T1000 (cell line): ENCODE results near the gene MED17.

Source experiments
- DNase-seq: peaks from one replicate; lab custom pipeline; 2025; ENCODE audit warnings: mixed read lengths; lab: John Stamatoyannopoulos, UW

MED17 gene

DNA sequence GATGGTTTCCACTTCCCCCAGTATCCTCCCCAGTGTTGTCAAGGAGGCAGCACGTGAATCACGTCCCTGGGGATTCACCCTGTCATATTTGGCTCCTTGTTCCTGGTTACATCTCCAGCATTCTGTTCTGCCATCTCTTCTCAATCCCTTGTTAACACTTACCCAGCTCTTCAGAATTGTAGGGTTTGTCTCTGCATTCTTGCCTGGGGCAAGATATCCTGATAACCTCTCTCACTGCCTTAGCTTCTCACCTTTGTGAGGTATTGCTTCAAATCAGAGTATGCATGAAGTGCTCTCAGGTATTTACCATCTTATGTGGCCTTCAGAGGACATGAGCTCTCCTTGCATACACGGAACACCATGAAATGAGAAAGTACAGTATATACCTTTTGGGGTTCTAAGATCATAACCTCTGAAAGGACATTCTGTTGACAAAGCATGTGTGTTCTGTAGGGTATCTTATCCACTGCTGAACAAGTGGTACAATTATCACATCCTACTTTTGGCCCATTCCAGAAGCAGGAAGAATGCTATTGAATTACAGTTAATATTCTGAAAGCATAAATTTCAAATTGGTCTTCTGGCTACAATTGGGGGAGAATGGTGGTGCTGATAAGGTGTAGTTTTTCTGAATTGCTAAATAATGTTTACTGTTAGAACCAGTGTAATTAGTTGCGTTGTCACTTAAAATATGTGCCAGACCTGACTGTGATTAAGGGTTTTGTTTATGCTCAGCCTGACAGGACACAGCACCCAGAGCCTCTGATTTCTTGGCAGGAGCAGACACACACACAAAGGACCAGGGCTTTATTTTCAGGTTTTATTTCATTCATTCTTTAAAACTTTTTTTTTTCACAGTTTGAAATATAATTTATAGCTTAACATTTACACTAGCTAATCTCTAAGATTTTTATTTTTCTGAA is 33.6 kb downstream of the MED17 start:
- DNase-seq: no peak

DNA sequence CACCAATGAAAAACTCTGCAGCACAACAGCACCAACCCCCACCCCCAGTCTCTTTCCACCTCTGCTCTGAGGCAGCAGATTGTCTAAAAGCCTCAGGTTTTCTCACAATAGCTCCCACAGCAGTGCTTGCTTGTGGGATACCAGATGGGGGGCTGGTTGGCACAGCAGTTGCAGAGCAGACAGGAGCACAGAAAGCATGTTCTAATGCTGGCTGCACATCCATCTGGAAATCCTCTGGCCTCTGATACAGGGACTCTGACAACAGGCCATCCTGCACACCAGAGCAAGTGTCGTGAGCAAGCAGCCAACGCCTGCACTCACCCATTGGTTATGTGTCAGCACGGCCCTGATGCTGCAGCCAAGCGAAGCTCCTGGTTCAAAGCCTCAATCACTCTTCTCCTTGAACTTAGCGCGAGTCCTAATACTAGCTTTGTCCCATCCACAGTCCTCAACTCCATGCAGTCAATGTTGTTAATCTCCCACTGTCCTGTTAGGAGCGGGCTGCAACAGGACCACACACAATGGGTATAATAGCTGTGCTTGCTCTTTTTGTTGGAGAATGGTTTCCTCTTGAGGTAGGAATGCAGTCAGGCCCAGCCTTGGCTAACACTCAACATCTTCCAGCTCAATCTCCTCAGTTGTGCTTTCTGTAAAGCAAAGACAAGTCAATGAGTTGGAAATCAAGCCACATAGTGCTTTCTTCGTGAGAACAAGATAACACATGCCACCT is 36.0 kb downstream of the MED17 start:
- no peak for DNase-seq

DNA sequence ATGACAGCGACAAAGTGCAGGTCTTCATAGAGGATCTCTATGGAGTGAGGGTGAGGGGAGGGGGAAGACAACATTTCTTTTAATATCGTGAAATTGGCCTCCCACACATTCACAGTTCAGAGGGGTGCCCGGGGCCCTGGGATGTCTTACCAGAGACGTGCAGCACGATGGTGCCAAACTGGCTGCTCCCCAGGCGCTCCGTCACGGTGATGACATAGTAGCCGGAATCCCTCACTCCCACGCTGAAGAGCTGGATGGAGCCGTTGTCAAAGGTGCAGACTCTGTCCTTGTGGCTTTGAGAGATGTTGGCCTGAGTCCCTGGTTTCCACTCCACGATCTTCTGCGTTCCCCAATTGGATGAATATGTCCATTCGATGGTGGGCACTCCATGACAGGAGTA is 36.8 kb downstream of the MED17 start:
- DNase-seq: no peak

DNA sequence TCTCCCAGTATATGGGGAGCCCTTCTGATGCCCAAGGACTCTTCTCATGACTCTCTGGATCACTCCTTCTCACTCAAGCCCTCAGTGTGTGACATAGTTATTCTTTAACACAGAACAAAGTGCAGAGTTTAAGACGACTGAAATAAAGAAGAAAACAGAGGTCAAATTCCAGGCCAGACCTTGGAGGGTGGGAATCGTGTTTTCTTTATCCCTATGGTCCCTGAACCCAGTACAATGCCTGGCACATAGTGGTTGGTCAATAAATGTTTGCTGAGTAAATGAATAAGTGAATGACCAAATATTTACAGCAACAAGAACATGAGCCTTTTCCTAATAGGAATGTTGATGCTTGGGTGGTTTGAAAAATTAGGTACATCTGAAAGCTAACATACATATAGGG is 37.5 kb downstream of the MED17 start:
- DNase-seq: no peak

- no peak for DNase-seq
Observed at GRCh38 chr11:93822359-93822758, 38.3 kb downstream of the MED17 start.

- DNase-seq: no peak
Observed at GRCh38 chr11:93823210-93823609, 39.1 kb downstream of the MED17 start.

DNA sequence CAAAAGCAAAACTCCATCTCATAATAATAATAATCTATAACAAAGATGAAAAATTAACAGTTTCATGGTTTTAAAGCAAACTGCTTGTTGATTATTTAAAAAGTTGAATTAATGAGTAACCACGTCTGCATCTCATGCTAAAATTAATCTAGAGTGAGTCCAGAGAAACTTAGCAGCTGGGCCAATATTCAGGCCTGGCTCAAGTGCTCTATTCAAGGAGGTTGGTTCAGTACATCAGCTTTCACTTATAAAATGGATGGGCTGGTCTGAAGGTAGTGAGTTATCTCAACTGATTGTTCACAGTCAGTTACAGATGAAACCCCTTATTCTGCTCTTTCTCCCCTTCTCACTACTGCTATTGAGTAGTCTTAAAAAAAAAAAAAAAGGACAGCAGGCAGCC is 43.3 kb downstream of the MED17 start:
- no peak for DNase-seq

DNA sequence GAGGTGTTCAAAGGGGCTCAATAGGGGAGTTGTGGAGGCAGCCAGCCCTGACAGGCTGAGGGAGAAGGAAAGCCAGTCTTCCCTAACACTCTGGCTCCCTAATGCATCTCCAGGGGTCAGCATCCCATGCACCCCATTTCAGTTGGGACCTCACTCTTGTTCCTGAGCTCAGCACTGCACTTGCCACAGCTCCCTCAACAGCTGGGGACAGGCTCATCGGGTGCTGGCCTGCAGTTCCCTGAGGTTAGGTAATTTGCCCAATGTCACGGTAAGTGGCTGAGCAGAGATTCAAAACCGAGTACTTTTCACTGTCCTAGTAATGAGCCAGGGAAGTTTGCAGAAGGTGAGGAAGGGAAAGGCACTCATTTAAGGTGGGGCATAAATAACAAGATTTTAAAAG is 45.5 kb downstream of the MED17 start:
- DNase-seq: no peak

GRCh38 chr11:93831343-93832127 is 47.5 kb downstream of the MED17 start:
- no peak for DNase-seq

DNA sequence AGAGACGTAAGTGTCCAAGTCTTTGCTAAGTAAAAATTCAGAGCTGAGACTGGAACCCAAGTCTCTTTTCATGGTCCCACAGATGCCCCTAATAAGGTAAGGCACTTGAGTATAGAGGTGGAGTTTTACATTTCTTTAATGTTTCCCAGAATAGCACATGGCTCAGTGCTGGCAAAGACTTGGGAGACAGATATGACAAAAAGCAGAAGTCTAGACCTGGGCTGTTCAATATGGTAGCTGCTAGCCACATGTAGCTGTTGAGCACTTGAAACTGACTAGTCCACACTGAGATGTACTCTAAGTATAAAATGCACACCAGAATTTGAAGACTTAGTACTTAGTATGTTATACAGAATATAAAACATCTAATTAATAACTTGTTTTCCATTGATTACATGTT is 48.7 kb downstream of the MED17 start:
- DNase-seq: no peak

DNA sequence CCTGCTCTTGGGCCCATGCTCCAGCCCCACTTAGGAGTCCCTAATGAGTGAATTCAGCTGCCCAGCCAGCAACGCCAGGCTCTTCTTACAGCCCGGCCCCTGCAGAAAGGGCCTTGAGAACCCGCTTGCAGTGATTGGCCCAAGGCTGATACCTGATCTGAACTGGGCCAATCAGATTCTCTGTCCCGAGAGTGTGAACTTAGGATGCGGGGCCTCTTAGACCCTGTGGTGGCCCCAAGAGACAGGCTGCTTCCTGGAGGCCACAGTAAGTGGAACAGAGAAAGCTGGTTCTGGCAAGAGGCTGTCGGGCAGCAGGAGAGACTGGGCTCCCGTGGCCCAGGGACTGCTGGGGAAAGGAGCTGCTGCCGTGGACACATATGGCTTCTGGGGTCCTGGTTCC is 54.9 kb downstream of the MED17 start:
- DNase-seq: no peak

DNA sequence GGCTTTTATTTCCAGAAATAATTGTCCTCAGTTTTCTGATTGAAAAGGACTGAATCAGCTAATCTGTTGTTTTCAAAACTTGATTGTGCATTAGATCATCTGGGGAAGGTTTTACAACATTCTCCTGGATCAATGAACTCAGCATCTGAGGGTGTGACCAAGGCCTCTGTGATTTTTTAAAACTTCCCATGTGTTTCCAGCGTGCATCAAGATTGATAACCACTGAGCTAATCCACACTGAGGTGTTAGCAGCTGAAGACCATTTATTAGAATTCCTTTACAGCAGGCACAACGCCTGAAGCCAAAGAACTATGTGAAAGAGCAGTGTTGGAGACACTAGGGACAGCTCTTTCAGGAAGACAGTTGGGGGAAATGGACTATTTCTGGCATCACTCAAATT is 56.1 kb downstream of the MED17 start:
- no peak for DNase-seq

DNA sequence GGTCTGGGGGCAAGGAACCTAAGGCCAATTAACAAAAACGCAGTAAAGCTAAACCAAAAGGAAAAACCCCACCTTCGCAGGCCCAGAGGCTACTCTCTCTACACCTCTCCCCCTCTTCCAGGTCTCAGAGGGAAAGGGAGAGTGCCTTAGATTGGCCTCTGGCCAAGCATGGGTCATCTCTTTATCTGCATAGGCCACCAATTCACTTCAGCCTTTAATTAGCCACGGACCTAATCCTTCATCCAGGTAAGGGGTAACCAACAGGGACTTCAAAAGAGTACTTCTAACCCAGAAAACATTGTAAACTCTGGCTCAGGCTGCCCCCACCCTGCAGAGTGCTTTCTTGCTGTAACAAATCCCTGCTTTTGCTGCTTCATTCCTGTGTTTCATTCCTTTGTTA is 56.9 kb downstream of the MED17 start:
- DNase-seq: no peak

DNA sequence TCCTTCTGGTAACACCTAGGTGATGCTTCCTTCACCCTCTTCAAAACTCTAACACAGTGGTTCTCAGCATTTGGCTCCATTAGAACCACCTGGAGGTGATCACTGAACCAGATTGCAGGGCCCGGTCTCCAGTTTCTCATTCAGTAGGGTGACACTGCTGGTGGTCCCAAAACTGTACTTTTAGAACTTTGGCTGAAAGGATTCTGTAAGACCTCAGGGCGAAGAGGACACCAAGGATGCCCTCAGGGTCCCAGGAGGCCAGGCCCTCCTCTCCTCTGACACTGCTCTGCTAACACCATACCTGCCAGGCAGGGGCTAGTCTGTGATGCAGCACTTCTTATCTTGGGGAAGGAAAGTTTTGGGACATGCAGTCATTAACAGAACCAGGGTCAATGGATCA is 57.4 kb downstream of the MED17 start:
- no peak for DNase-seq

- DNase-seq: no peak
Observed at GRCh38 chr11:93842034-93842433, 58.0 kb downstream of the MED17 start.

DNA sequence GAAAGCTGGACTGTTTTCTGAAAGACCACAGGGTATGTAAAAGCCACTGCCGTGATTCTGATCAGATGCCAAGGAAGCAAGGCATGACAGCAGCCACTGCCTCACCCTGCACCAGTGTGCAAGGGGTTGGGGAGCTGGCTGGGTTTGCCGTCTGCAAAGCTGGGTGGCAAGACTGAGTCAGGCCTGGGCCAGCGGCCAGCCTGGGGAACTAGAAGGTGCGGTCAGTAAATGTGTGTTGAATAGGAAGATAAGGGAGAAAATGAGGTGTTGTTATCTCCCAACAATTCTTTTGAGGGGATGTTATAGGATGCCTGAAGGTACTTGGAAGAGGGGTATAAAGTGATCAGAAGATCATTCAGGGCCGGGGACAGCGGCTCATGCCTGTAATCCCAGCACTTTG is 58.4 kb downstream of the MED17 start:
- DNase-seq: no peak

DNA sequence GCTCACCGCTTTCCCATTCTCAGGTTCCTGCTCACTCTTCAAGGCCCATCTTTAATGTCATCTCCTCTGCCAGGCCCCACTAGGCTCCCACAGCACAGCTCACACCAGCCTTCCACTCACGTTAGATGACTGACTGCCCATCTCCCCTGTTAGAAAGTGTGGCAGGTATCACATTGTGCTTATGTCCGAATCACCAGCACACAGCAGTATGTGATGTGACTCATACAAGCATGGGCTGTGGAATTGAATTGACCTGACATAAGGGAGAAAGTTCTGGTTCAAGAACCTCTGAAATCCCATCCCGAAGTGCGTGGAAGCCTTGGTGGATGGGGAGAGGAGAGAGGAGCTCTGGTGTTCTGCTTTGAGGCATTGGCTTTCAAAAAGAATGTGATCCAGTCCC is 59.8 kb downstream of the MED17 start:
- DNase-seq: no peak

- no peak for DNase-seq
Observed at GRCh38 chr11:93844568-93844967, 60.5 kb downstream of the MED17 start.

GRCh38 chr11:93845181-93846092 is 61.4 kb downstream of the MED17 start:
- DNase-seq: no peak

DNA sequence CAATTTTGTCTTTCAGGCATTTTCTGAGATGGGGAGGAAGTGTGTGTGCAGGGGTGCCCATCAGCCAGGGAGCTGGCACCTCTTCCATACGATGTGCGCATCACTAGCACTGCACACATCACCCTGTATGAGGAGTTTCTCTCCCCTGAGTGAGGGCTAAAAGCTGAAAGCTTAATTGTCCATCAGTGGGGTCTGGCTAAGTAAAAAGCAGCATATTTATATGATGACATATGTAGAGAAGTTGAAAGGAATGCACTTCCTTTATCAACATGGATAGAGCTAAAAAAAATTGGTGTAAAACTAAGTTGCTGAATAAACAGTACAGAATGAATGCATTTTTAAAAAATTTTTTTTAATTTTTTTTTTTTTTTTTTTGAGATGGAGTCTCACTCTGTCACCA is 62.3 kb downstream of the MED17 start:
- DNase-seq: no peak

DNA sequence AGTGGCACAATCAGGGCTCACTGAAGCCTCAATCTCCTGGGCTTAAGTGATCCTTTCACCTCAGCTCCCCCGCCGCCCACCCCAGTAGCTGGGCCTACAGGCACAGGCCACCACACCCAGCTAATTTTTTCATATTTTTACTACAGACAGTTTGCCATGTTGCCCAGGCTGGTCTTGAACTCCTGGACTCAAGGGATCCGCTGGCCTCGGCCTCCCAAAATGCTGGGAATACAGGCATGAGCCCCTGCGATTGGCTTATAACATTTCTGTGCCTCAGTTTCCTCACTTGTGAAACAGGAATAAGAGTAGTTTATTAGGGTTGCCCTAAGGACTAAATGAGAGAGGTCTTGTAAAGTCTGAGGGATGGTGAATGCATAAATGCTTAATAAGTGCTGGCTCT is 65.1 kb downstream of the MED17 start:
- no peak for DNase-seq
